SH-SY5Y (cell line): ENCODE data around the gene SFT2D2.

Source experiments
- GATA2 ChIP-seq: IDR thresholded peaks from 2 replicates; pipeline ENCODE4 v1.6.1; 2011; ENCODE audit warnings: mild to moderate bottlenecking, low read depth, low read length
- GATA3 ChIP-seq: IDR thresholded peaks from 2 replicates; pipeline ENCODE4 v1.6.1; 2011; ENCODE audit warnings: low read depth, mild to moderate bottlenecking, low read length, moderate library complexity

DNA sequence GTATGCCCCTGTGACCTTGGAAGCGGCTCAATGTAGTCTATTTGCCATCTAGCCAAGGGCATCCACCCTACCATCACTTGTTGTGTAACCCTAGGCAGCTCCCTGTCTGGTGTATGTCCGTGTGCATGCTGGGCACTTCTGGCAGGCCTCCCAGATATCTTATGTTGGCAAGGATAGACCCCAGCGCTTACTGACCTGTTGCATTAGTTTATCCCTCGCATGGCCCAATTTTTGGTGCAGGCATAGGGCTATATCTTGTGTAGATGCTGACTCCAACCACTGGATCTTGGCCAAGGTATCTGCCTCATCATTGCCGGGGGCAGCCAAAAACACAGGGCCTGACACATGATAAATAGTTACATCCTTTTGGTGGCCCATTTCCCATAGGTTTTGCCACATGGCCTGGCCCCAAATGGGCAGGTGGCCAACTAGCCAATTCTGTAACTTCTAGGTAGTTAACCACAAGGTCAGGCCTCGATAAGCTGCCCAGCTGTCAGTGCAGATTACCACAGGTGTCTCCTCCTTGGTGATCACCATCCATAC, 40.9 kb downstream of the SFT2D2 start:
- TF ChIP-seq GATA2 (no peak), GATA3 (no peak)
